ENCODE measurements around the gene EPB41L5. TPM values are rescaled to one million over a fixed set of nuclear protein-coding genes. Genes with fewer than 3 reads are reported as not detected.
"Not testable (repeated sequence)": the region's sequence is repeated elsewhere in the genome, so short reads cannot be mapped to it uniquely, and the experiment has no call there.

EPB41L5 gene
- total RNA-seq, 6 donors from 2014 or later = 53.0 to 182 (median 92.3) TPM

- ATAC-seq (ENCODE audit: low FRiP score in 2 of 2) (peak in 1 of 2 donors; percentile 67), DNase-seq (peak in 1 of 2 donors; percentile 83)
- 55 to 69% methylated on average over 6 of the region's 6 CpGs for WGBS, 2 donors
- no peaks in the 10 kb centered on the region for H3K27me3 ChIP-seq
- H3K9me3 ChIP-seq = no peaks in the 10 kb centered on the region
- peaks cover 27 to 38% (median 33%) of the 10 kb centered on the region in 4 donors for H3K4me1 ChIP-seq
- TF ChIP-seq CTCF (IDR thresholded peaks at IDR 0.05) = no peak
- TF ChIP-seq POLR2AphosphoS5 (IDR thresholded peaks at IDR 0.05) = no peak
- TF ChIP-seq EP300 (IDR thresholded peaks at IDR 0.05) = no peak
- TF ChIP-seq POLR2A (IDR thresholded peaks at IDR 0.05) = no peak
- peak overlapping the region in 2 of 4 donors; percentile 17 to 63 for H3K27ac ChIP-seq
- no peak overlapping the region for H3K4me3 ChIP-seq
- no peaks in the 10 kb centered on the region for H3K36me3 ChIP-seq
These were observed 97.6 kb downstream of the EPB41L5 start for GRCh38 chr2:120110507-120110906.

- WGBS, 2 donors = 77 to 79% methylated on average over 5 of the region's 5 CpGs
- Histone ChIP-seq H3K36me3 (peaks cover 0 to 3% (median 0%) of the 10 kb centered on the region in 4 donors), H3K4me1 (peaks cover 27 to 38% (median 33%) of the 10 kb centered on the region in 4 donors), H3K4me3 (no peak overlapping the region), H3K27ac (no peak overlapping the region), H3K9me3 (no peaks in the 10 kb centered on the region), H3K27me3 (no peaks in the 10 kb centered on the region)
- DNase-seq (no peak), ATAC-seq (ENCODE audit: low FRiP score in 2 of 2) (no peak)
- TF ChIP-seq CTCF (IDR thresholded peaks at IDR 0.05) (no peak), POLR2A (IDR thresholded peaks at IDR 0.05) (no peak), POLR2AphosphoS5 (IDR thresholded peaks at IDR 0.05) (no peak), EP300 (IDR thresholded peaks at IDR 0.05) (no peak)
These were observed 98.3 kb downstream of the EPB41L5 start for GRCh38 chr2:120111193-120111592.

- DNase-seq = no peak
These were observed 105.1 kb downstream of the EPB41L5 start for GRCh38 chr2:120118018-120118417.

GRCh38 chr2:120118471-120118870 lies 105.6 kb downstream of the EPB41L5 start:
- Histone ChIP-seq H3K36me3 (peaks cover 0 to 9% (median 0%) of the 10 kb centered on the region in 4 donors), H3K27ac (no peak overlapping the region), H3K9me3 (peaks cover 0 to 6% (median 0%) of the 10 kb centered on the region in 4 donors), H3K4me1 (no peaks in the 10 kb centered on the region), H3K4me3 (no peak overlapping the region), H3K27me3 (no peaks in the 10 kb centered on the region)
- 96 to 98% methylated on average over 4 of the region's 4 CpGs for WGBS, 2 donors
- DNase-seq (no peak), ATAC-seq (ENCODE audit: low FRiP score in 2 of 2) (no peak)
- TF ChIP-seq POLR2A (IDR thresholded peaks at IDR 0.05) = no peak
- TF ChIP-seq CTCF (IDR thresholded peaks at IDR 0.05) = no peak
- no peak for TF ChIP-seq POLR2AphosphoS5 (IDR thresholded peaks at IDR 0.05)
- TF ChIP-seq EP300 (IDR thresholded peaks at IDR 0.05) = no peak

More at GRCh38 chr2:120118018-120118417, 105.1 kb downstream of the EPB41L5 start:
- Histone ChIP-seq H3K27me3 (no peaks in the 10 kb centered on the region), H3K4me1 (no peaks in the 10 kb centered on the region), H3K4me3 (no peak overlapping the region), H3K36me3 (peaks cover 0 to 9% (median 0%) of the 10 kb centered on the region in 4 donors), H3K27ac (no peak overlapping the region), H3K9me3 (peaks cover 0 to 6% (median 0%) of the 10 kb centered on the region in 4 donors)
- no peak for ATAC-seq (ENCODE audit: low FRiP score in 2 of 2)
- WGBS, 2 donors = 90 to 92% methylated on average over 3 of the region's 3 CpGs
- TF ChIP-seq CTCF (IDR thresholded peaks at IDR 0.05) (no peak), POLR2A (IDR thresholded peaks at IDR 0.05) (no peak), EP300 (IDR thresholded peaks at IDR 0.05) (no peak), POLR2AphosphoS5 (IDR thresholded peaks at IDR 0.05) (no peak)

- not testable (repeated sequence) for H3K4me3 ChIP-seq; H3K27ac ChIP-seq; DNase-seq; H3K27me3 ChIP-seq; H3K4me1 ChIP-seq; ATAC-seq (ENCODE audit: low FRiP score in 2 of 2); H3K36me3 ChIP-seq; H3K9me3 ChIP-seq
- WGBS, 2 donors = 97 to 100% methylated on average over 3 of the region's 3 CpGs
These were observed 108.5 kb downstream of the EPB41L5 start for GRCh38 chr2:120121337-120121736.

Measured in upper lobe of left lung (tissue), 6 donors.